HG03342 (cell line): ENCODE measurements around the gene HDAC4.

Experiments used
- ATAC-seq: cut with Tn5 transposase; IDR thresholded peaks from one replicate; pipeline ENCODE4 v1.9.1; 2021; ENCODE audit warnings: mild to moderate bottlenecking, moderate library complexity; ENCODE audit not compliant: unreplicated experiment

The HDAC4 gene

GRCh38 chr2:239385096-239386000, 15.5 kb downstream of the HDAC4 start:
- no peak for ATAC-seq

- no peak for ATAC-seq
Measured at GRCh38 chr2:239383759-239384156, 17.1 kb downstream of the HDAC4 start.

GRCh38 chr2:239383036-239383758, 17.6 kb downstream of the HDAC4 start:
- no peak for ATAC-seq

GRCh38 chr2:239382384-239382880, 18.4 kb downstream of the HDAC4 start:
- no peak for ATAC-seq

GRCh38 chr2:239381709-239382134, 19.1 kb downstream of the HDAC4 start:
- ATAC-seq, result peak; percentile 65

GRCh38 chr2:239380831-239381708, 19.8 kb downstream of the HDAC4 start:
- peak; percentile 40 for ATAC-seq

- ATAC-seq, result no peak
Measured at GRCh38 chr2:239379641-239380170, 21.1 kb downstream of the HDAC4 start.

- ATAC-seq, result no peak
Measured at GRCh38 chr2:239378918-239379640, 21.7 kb downstream of the HDAC4 start.

- no peak for ATAC-seq
Measured at GRCh38 chr2:239378021-239378917, 22.6 kb downstream of the HDAC4 start.

- ATAC-seq, result no peak
Measured at GRCh38 chr2:239377591-239377990, 23.2 kb downstream of the HDAC4 start.

- no peak for ATAC-seq
Measured at GRCh38 chr2:239376942-239377531, 23.8 kb downstream of the HDAC4 start.

- ATAC-seq, result no peak
Measured at GRCh38 chr2:239376351-239376750, 24.5 kb downstream of the HDAC4 start.

- no peak for ATAC-seq
Measured at GRCh38 chr2:239375278-239376061, 25.4 kb downstream of the HDAC4 start.

GRCh38 chr2:239374896-239375277, 25.9 kb downstream of the HDAC4 start:
- ATAC-seq, result no peak

- ATAC-seq, result no peak
Measured at GRCh38 chr2:239372835-239373234, 28.0 kb downstream of the HDAC4 start.

- ATAC-seq, result no peak
Measured at GRCh38 chr2:239371726-239372686, 28.8 kb downstream of the HDAC4 start.
